ENCODE measurements around the gene ANKRD30B. TPM values are rescaled to one million over a fixed set of nuclear protein-coding genes. Genes with fewer than 3 reads are reported as not detected.
"Not testable (repeated sequence)": the region's sequence is repeated elsewhere in the genome, so short reads cannot be mapped to it uniquely, and the experiment has no call there.

Gene ANKRD30B
- total and polyA plus RNA-seq, 2 of the 13 experiments (the other 11 are each of a cell fraction or from before 2014, with no cell fraction given) = not detected

GRCh38 chr18:14784133-14784532 is 36.2 kb downstream of the ANKRD30B start (continued):
- TF ChIP-seq CSRNP1 (CRISPR knock-in tag; IDR thresholded peaks at IDR 0.05) (no peak), ZNF761 (CRISPR knock-in tag; conservative IDR thresholded peaks at IDR 0.05) (no peak), ZNF430 (CRISPR knock-in tag; IDR thresholded peaks at IDR 0.05) (no peak), SIN3B (IDR thresholded peaks at IDR 0.05; ENCODE audit: low read length) (no peak), MEF2D (CRISPR knock-in tag; IDR thresholded peaks at IDR 0.05) (no peak), NFE2 (CRISPR knock-in tag; IDR thresholded peaks at IDR 0.05) (no peak)

GRCh38 chr18:14796876-14797275 is 48.9 kb downstream of the ANKRD30B start:
- BruUV-seq (replicated peaks); H3K9me3 ChIP-seq (ENCODE audit: low read length); H4K20me1 ChIP-seq (ENCODE audit: insufficient read depth, low read length); DNase-seq (ENCODE audit: low spot score); H3K4me3 ChIP-seq (replicated peaks in 1 of 3; ENCODE audit: insufficient read depth in 1 of 3, low read depth in 2 of 3, low read length in 3 of 3); H3K27ac ChIP-seq (ENCODE audit: extremely low read length, insufficient read depth, low read length); H2AFZ ChIP-seq (ENCODE audit: low read length); H3K4me1 ChIP-seq (ENCODE audit: insufficient read depth, low read length); POLR2A ChIA-PET; H3K27me3 ChIP-seq (ENCODE audit: control insufficient read depth in 1 of 2, insufficient read depth in 2 of 2, low read length in 2 of 2); FAIRE-seq; H3K36me3 ChIP-seq (replicated peaks in 1 of 2; ENCODE audit: control insufficient read depth in 1 of 2, insufficient read depth in 2 of 2, low read length in 2 of 2); in situ Hi-C loops (cut with HindIII; ENCODE audit: extremely low pct_ligation_motif_present, low pct_unique_long_range_greater_than_20kb); ATAC-seq; H3K9ac ChIP-seq (ENCODE audit: insufficient read depth, low read depth, low read length); H3K79me2 ChIP-seq (ENCODE audit: insufficient read depth, low read length); H3K4me2 ChIP-seq (ENCODE audit: low read depth, low read length); CTCF ChIA-PET (ENCODE audit: low intra/inter-chr PET ratio, low total read pairs); intact Hi-C loops (cut with micrococcal nuclease; ENCODE audit: unreplicated experiment): not testable (repeated sequence)
- WGBS (ENCODE audit: low lambda C conversion rate) = 56% methylated on average over 1 of the region's 3 CpGs

GRCh38 chr18:14797969-14798764 is 50.2 kb downstream of the ANKRD30B start:
- ATAC-seq; H3K4me3 ChIP-seq (replicated peaks in 1 of 3; ENCODE audit: insufficient read depth in 1 of 3, low read depth in 2 of 3, low read length in 3 of 3); H3K9me3 ChIP-seq (ENCODE audit: low read length); H3K4me1 ChIP-seq (ENCODE audit: insufficient read depth, low read length); H3K36me3 ChIP-seq (replicated peaks in 1 of 2; ENCODE audit: control insufficient read depth in 1 of 2, insufficient read depth in 2 of 2, low read length in 2 of 2); H3K79me2 ChIP-seq (ENCODE audit: insufficient read depth, low read length); H3K27ac ChIP-seq (ENCODE audit: extremely low read length, insufficient read depth, low read length); H3K9ac ChIP-seq (ENCODE audit: insufficient read depth, low read depth, low read length); H2AFZ ChIP-seq (ENCODE audit: low read length); intact Hi-C loops (cut with micrococcal nuclease; ENCODE audit: unreplicated experiment); H3K27me3 ChIP-seq (ENCODE audit: control insufficient read depth in 1 of 2, insufficient read depth in 2 of 2, low read length in 2 of 2); CTCF ChIA-PET (ENCODE audit: low intra/inter-chr PET ratio, low total read pairs); POLR2A ChIA-PET; BruUV-seq (replicated peaks); FAIRE-seq; H4K20me1 ChIP-seq (ENCODE audit: insufficient read depth, low read length); DNase-seq (ENCODE audit: low spot score); H3K4me2 ChIP-seq (ENCODE audit: low read depth, low read length); in situ Hi-C loops (cut with HindIII; ENCODE audit: extremely low pct_ligation_motif_present, low pct_unique_long_range_greater_than_20kb): not testable (repeated sequence)
- 15% methylated on average over 10 of the region's 12 CpGs for WGBS (ENCODE audit: low lambda C conversion rate)

- DNase-seq (ENCODE audit: low spot score); H3K9me3 ChIP-seq (ENCODE audit: low read length); CTCF ChIA-PET (ENCODE audit: low intra/inter-chr PET ratio, low total read pairs); H4K20me1 ChIP-seq (ENCODE audit: insufficient read depth, low read length); in situ Hi-C loops (cut with HindIII; ENCODE audit: extremely low pct_ligation_motif_present, low pct_unique_long_range_greater_than_20kb); H3K4me1 ChIP-seq (ENCODE audit: insufficient read depth, low read length); H3K27ac ChIP-seq (ENCODE audit: extremely low read length, insufficient read depth, low read length); H3K79me2 ChIP-seq (ENCODE audit: insufficient read depth, low read length); H3K4me2 ChIP-seq (ENCODE audit: low read depth, low read length); H3K9ac ChIP-seq (ENCODE audit: insufficient read depth, low read depth, low read length); H3K4me3 ChIP-seq (replicated peaks in 1 of 3; ENCODE audit: insufficient read depth in 1 of 3, low read depth in 2 of 3, low read length in 3 of 3); H3K27me3 ChIP-seq (ENCODE audit: control insufficient read depth in 1 of 2, insufficient read depth in 2 of 2, low read length in 2 of 2); H2AFZ ChIP-seq (ENCODE audit: low read length); POLR2A ChIA-PET; intact Hi-C loops (cut with micrococcal nuclease; ENCODE audit: unreplicated experiment); H3K36me3 ChIP-seq (replicated peaks in 1 of 2; ENCODE audit: control insufficient read depth in 1 of 2, insufficient read depth in 2 of 2, low read length in 2 of 2); BruUV-seq (replicated peaks); FAIRE-seq; ATAC-seq: not testable (repeated sequence)
- WGBS (ENCODE audit: low lambda C conversion rate) = 40% methylated on average over 13 of the region's 13 CpGs
These were observed 63.1 kb downstream of the ANKRD30B start for GRCh38 chr18:14811081-14811480.

Data from HepG2 (cell line).